Activated naive CD4-positive, alpha-beta T cell treated with anti-CD3 and anti-CD28 coated beads, Interleukin-2, amount 10 ng/mL, durations not matched to agents 7 days and 5 days (primary cell): Measurements from ENCODE around the gene SERPINB6.
"Not testable (repeated sequence)": the region's sequence is repeated elsewhere in the genome, so short reads cannot be mapped to it uniquely, and the experiment has no call there.

Experiments used
- CTCF ChIA-PET: fragments of 350-600 bp; sonication (Branson Sonifier 250); formaldehyde crosslinking; loops from one replicate; lab custom pipeline; 2021; ENCODE audit warnings: antibody characterized with exemption; lab: Charles Lee
- DNase-seq: peaks from one replicate; pipeline ENCODE4 v3.0.0-alpha.2; 2020
- H3K27ac Mint-ChIP-seq: one replicate; pipeline ENCODE4 v1.8.0; 2021; ENCODE audit warnings: mild to moderate bottlenecking, moderate library complexity, mixed read lengths
- H3K27me3 Mint-ChIP-seq: one replicate; pipeline ENCODE4 v1.8.0; 2021; ENCODE audit warnings: mild to moderate bottlenecking, mixed read lengths
- H3K36me3 Mint-ChIP-seq: one replicate; pipeline ENCODE4 v1.8.0; 2021; ENCODE audit warnings: mixed read lengths
- H3K4me1 Mint-ChIP-seq: one replicate; pipeline ENCODE4 v1.8.0; 2021; ENCODE audit warnings: mixed read lengths
- H3K4me3 Mint-ChIP-seq: one replicate; pipeline ENCODE4 v1.8.0; 2021; ENCODE audit warnings: mild to moderate bottlenecking, moderate library complexity, mixed read lengths
- H3K9me3 Mint-ChIP-seq: one replicate; pipeline ENCODE4 v1.8.0; 2021; ENCODE audit warnings: mixed read lengths

SERPINB6 gene

DNA sequence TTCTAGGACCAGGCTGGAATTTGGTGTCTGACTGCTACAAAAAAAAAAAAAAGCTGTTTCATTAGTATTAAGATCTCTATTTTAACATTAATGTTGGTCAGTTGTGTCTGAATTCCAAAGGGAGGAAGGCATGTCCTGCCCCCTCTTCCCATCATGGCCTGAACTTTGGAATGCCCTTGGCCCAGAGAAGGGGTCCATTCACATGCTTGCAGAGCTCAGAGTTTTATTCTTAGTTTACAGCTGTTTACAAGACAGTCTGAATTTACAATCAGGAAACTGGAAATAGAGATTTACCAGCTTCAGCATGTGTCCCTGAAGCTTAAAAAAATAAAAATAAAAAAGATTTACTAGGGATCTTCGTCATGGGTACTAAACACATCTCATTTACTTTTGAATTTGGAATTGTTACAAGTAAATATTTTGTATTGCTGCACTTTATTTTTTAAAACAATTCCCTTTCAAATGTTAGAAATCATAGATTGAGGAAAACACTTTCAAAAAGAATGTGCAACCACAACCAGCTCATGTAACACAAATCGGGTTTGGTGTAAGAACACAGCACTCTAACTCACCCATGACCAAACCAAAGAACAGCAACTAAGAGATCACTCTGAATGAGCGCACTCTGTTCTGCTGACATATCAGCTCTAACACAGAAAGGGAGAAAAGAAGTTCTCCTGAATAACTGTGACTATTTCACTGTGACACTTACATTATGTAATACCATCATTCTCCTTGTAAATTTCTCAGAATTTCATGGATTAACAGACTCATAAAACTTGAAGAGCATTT is 6.6 kb upstream of the SERPINB6 start:
- H3K36me3 Mint-ChIP-seq = no peaks in the 10 kb centered on the region
- CTCF ChIA-PET = interaction anchor here (1.2 kb wide), 1 partner anchor 9 kb away, joined by 4 read pairs; no protein-coding TSS in a partner anchor
- no peak for DNase-seq
- no peak overlapping the region for H3K4me3 Mint-ChIP-seq
- no peak overlapping the region for H3K27ac Mint-ChIP-seq
- H3K27me3 Mint-ChIP-seq = peaks cover 67% of the 10 kb centered on the region
- no peaks in the 10 kb centered on the region for H3K9me3 Mint-ChIP-seq
- H3K4me1 Mint-ChIP-seq = peaks cover under 1% of the 10 kb centered on the region

DNA sequence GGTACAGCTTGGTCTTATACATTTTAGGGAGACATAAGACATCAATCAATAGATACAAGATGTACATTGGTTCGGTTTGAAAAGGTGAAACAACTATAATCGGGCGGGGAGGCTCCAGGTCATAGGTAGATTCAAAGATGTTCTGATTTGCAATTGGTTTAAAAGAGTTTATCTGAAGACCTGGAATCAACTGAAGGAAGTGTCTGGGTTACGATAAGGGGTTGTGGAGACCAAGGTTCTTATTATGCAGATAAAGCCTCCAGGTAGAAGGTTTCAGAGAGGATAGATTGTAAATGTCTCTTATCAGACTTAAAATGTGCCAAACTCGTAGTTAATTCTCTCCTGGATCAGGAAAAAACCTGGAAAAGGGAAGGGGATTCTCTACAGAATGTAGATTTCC is 5.9 kb upstream of the SERPINB6 start:
- DNase-seq = no peak
- peaks cover 6% of the 10 kb centered on the region for H3K9me3 Mint-ChIP-seq
- H3K4me3 Mint-ChIP-seq = no peak overlapping the region
- CTCF ChIA-PET = interaction anchor here (1.2 to 1.8 kb wide), 2 partner anchors 10 to 23 kb away, joined by 4 read pairs; no protein-coding TSS in a partner anchor
- no peak overlapping the region for H3K27ac Mint-ChIP-seq
- peaks cover 5% of the 10 kb centered on the region for H3K36me3 Mint-ChIP-seq
- H3K27me3 Mint-ChIP-seq = peaks cover 63% of the 10 kb centered on the region
- peaks cover 8% of the 10 kb centered on the region for H3K4me1 Mint-ChIP-seq

DNA sequence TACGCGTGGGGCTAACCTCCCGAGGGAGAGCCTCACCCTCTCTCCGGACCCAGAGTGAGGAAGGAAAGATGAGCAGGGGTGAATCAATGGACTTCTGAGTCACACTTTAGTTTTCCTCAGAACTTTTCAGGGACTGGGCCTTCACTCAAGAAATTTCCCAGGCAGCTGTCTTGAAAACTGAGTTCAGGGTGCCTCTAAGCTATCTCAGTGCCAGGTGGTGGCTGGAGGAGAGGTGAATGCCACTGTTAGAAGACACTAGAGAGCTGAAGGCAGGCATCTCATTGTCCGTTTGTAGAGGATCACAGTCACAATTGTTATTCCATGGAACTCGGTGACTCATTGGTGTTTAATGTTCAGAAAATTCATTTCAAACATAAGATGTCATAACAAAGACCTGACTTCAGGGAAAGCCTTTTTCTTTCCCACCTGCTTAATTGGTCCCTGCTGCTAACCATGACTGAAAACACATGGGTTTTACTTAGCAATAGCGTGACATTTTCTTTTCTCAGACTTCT is 5.3 kb upstream of the SERPINB6 start:
- Mint-ChIP-seq H3K4me3 (no peak overlapping the region), H3K9me3 (peaks cover 6% of the 10 kb centered on the region), H3K36me3 (peaks cover 7% of the 10 kb centered on the region), H3K4me1 (peaks cover 14% of the 10 kb centered on the region), H3K27ac (no peak overlapping the region), H3K27me3 (peaks cover 62% of the 10 kb centered on the region)
- no peak for DNase-seq
- CTCF ChIA-PET = interaction anchor here (1.4 to 1.8 kb wide), 2 partner anchors 10 to 22 kb away, joined by 3 to 4 read pairs; no protein-coding TSS in a partner anchor

DNA sequence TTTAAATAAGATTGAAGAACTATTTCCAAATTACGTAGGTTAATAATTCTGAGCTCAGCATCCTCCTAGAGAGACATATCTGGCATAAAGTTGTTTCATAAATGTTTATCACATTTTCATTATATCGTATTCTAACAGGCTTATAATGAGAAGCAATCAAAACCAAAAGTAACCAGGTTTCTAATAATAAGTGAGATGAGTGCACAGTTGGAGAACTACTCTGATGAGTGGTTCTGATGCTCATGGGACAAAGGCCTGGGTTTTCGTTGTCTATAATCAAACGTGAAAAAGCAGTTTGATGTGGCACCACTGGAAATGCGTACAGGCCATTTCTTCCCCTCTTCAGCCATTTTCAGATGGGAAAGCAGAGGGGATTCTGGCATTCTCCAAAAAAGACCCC is 4.7 kb upstream of the SERPINB6 start:
- Mint-ChIP-seq H3K9me3 (peaks cover 6% of the 10 kb centered on the region), H3K27me3 (peaks cover 60% of the 10 kb centered on the region), H3K36me3 (peaks cover 8% of the 10 kb centered on the region), H3K4me3 (no peak overlapping the region), H3K4me1 (peaks cover 15% of the 10 kb centered on the region), H3K27ac (no peak overlapping the region)
- DNase-seq = no peak
- CTCF ChIA-PET = interaction anchor here (1.4 to 1.8 kb wide), 2 partner anchors 9 to 22 kb away, joined by 3 to 4 read pairs; no protein-coding TSS in a partner anchor

DNA sequence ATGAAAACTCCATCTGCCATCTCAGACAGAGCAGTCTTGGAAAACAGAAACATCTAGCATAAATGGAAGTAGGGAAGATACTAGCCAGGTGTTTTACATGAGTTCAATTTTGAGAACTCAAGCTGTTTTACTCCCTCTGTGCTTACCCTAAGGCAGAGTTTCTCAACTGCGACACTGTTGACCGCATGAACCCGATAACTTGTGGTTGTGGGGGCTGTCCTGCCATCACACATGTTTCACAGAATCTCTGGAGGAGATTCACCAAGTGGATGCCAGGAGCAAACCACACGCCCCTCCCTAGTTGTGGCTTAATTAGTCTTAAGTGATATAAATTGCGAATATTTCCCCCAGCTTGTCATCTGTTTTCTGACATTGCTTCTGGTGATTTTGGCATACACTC is 2.3 kb upstream of the SERPINB6 start:
- CTCF ChIA-PET = interaction anchor here (1.1 kb wide), 1 partner anchor 30 kb away, joined by 4 read pairs; no protein-coding TSS in a partner anchor
- Mint-ChIP-seq H3K9me3 (peaks cover 6% of the 10 kb centered on the region), H3K27ac (no peak overlapping the region), H3K36me3 (peaks cover 9% of the 10 kb centered on the region), H3K4me3 (no peak overlapping the region), H3K4me1 (peaks cover 21% of the 10 kb centered on the region), H3K27me3 (peaks cover 52% of the 10 kb centered on the region)
- DNase-seq = no peak

DNA sequence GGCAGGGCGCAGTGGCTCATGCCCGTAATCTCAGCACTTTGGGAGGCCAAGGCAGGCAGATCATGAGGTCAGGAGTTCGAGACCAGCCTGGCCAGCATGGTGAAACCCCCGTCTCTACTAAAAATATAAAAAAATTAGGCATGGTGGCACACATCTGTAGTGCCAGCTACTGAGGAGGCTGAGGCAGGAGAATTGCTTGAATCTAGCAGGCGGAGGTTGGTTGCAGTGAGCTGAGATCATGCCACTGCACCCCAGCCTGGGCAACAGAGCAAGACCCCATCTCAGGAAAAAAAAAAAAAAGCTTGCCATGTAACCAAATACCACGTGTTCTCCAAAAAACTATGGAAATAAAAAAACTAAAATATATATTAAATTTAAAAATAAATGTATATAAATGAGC is 1.8 kb upstream of the SERPINB6 start:
- H3K27ac Mint-ChIP-seq, H3K9me3 Mint-ChIP-seq: not testable (repeated sequence)
- CTCF ChIA-PET = interaction anchor here (1.1 kb wide), 1 partner anchor 30 kb away, joined by 4 read pairs; no protein-coding TSS in a partner anchor

DNA sequence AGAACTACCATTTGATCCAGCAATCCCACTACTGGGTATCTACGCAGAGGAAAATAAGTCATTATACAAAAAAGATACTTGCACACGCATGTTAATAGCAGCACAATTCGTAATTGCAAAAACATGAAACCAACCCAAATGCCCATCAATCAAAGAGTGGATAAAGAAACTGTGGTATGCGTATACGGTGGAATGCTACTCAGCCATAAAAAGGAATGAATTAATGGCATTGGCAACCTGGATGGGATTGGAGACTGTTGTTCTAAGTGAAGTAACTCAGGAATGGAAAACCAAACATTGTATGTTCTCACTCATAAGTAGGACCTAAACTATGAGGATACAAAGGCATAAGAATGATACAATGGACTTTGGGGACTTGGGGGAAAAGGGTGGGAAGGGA is 1.3 kb upstream of the SERPINB6 start:
- H3K27ac Mint-ChIP-seq, H3K9me3 Mint-ChIP-seq, H3K36me3 Mint-ChIP-seq, DNase-seq: not testable (repeated sequence)
- H3K4me1 Mint-ChIP-seq = peaks cover 21% of the 10 kb centered on the region
- CTCF ChIA-PET = interaction anchor here (0.6 to 1.1 kb wide), 3 partner anchors 15 to 237 kb away, joined by 3 to 4 read pairs (median 4); no protein-coding TSS in a partner anchor
- H3K4me3 Mint-ChIP-seq = peak overlapping the region; percentile 77
- peaks cover 52% of the 10 kb centered on the region for H3K27me3 Mint-ChIP-seq

More for the DNA sequence above, 1.8 kb upstream of the SERPINB6 start:
- not testable (repeated sequence) for H3K4me3 Mint-ChIP-seq, H3K36me3 Mint-ChIP-seq, DNase-seq
- peaks cover 21% of the 10 kb centered on the region for H3K4me1 Mint-ChIP-seq
- peaks cover 54% of the 10 kb centered on the region for H3K27me3 Mint-ChIP-seq

DNA sequence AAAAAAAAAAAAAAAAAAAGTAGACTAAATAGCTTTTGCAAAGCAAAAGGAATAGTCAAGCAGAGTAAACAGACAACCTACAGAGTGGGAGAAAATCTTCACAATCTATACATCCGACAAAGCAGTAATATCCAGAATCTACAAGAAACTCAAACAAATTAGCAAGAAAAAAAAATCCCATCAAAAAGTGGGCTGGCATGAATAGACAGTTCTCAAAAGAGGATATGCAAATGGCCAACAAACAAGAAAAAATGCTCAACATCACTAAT is 786 bp upstream of the SERPINB6 start:
- peaks cover 48% of the 10 kb centered on the region for H3K27me3 Mint-ChIP-seq
- peak overlapping the region; percentile 77 for H3K4me3 Mint-ChIP-seq
- CTCF ChIA-PET = interaction anchor here (0.6 to 1.0 kb wide), 2 partner anchors 15 to 238 kb away, joined by 3 to 4 read pairs; no protein-coding TSS in a partner anchor

DNA sequence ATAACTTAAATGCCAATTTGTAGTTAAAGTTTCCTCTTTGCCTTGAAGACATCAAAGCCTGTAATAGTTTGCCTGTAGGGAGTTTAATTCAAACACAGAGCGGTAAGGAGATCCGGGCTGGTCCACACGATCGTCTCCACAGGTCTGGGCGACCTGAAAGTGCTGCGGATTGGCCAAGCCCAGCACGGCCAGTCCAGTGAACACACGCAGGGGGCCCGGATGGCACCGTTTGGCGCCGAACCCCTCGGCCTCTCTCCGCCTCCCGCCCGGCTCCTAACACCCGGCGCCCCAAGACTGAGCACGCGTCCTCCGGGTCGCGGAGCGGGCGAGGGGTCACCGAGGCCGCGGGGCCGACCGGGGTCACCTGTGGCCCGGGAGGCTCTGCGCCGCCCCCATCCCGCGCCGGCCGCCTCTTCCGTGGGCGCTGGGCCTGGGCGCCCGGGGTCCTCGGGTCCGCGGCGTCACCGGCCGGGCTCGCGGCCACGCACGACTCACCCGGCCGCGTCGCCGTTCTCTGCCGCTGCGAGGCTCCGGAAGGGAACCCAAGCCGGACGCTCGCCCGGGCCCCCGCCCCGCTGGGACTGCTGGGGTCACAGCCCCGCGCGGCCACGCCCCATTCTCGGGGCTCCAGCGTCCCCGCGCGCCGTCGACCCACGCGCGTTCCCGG is 481 bp downstream of the SERPINB6 start:
- DNase-seq = peak; percentile 69
- Mint-ChIP-seq H3K9me3 (peaks cover 6% of the 10 kb centered on the region), H3K4me1 (peaks cover 21% of the 10 kb centered on the region), H3K27ac (peak overlapping the region; percentile 42), H3K36me3 (peaks cover 9% of the 10 kb centered on the region), H3K27me3 (peaks cover 45% of the 10 kb centered on the region), H3K4me3 (peak overlapping the region; percentile 82)
- CTCF ChIA-PET = no interaction called here

More for the DNA sequence above, 786 bp upstream of the SERPINB6 start:
- not testable (repeated sequence) for H3K9me3 Mint-ChIP-seq, DNase-seq, H3K36me3 Mint-ChIP-seq
- H3K4me1 Mint-ChIP-seq = peaks cover 21% of the 10 kb centered on the region
- H3K27ac Mint-ChIP-seq = peak overlapping the region; percentile 63

DNA sequence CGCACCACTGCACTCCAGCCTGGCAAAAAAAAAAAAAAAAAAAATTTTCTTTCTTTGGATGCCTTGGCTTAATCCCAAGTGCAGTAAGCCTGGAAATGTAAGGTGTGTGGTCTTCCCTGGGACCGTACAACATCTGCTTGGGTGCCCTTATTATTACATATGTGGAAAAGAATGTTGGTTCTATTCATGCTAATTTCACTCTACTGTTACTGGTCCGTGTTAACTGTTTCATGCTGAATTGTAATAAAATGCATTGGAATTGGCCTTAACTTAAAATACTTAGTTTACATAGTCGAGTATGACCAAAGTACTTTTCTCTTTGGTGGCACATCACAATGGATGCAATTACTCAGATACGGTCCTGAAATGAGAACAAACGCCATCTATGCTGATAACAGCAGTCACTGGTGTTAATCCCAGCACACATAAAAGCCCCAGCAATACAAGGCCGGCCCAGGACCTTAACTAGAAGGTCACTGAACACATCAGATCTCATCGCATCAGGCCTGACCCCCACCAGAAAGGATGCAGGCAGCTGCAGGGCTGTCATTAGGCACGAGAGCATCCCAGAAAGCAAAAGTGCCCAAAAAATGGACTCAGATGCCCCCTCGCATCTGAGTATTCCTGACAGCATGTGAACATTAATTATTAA is 1.2 kb downstream of the SERPINB6 start:
- CTCF ChIA-PET = no interaction called here
- Mint-ChIP-seq H3K4me3 (peak overlapping the region; percentile 82), H3K9me3 (peaks cover 6% of the 10 kb centered on the region), H3K4me1 (peaks cover 21% of the 10 kb centered on the region), H3K36me3 (peaks cover 9% of the 10 kb centered on the region), H3K27ac (peak overlapping the region; percentile 42), H3K27me3 (peaks cover 45% of the 10 kb centered on the region)
- no peak for DNase-seq

DNA sequence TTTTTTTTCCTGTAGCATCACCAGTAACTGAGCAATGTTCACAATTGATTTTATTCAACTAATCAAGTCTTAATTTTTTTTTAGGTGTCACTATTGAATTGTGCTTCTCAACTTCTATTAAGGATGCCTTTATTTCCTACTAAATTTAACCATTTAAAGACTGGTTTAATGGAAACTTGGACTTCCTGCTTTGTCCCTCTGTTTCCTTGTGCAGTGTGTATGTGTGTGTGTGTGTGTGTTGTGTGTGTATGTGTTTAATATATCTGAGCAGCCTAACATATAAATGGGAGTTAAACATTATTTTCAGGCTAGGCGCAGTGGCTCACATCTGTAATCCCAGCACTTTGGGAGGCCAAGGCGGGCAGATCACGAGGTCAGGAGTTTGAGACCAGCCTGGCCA is 1.8 kb downstream of the SERPINB6 start:
- H3K27me3 Mint-ChIP-seq = peaks cover 40% of the 10 kb centered on the region
- peaks cover 21% of the 10 kb centered on the region for H3K4me1 Mint-ChIP-seq
- H3K27ac Mint-ChIP-seq = no peak overlapping the region
- peaks cover 6% of the 10 kb centered on the region for H3K9me3 Mint-ChIP-seq
- CTCF ChIA-PET = no interaction called here
- H3K36me3 Mint-ChIP-seq = peaks cover 9% of the 10 kb centered on the region
- DNase-seq = no peak
- peak overlapping the region; percentile 8 for H3K4me3 Mint-ChIP-seq

DNA sequence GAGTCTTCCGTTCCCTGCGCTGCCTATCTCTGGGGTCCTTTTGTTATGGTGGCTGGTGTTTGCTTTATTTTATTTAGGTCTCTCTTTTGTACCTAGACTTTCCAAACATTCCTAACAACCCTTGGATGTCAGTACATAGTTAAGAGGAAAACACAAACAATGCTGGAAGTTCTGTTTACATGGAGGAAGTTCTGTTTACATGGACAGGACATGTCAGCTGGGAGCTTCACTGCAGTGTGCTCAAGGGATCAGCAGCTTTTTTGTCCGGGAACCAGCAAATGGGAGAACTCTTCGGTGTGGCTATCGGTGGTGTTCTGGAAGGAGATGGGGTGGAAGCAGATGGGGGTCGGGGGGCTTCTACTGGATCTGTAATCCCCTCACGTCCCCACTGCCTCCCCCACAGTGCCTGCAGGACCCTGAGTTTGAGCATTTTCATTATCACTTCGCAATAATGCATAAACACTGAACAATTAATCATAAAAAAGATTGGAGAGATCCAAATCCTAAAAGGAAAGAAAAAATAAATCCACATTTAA is 2.7 kb downstream of the SERPINB6 start:
- Mint-ChIP-seq H3K36me3 (peaks cover 9% of the 10 kb centered on the region), H3K4me3 (no peak overlapping the region), H3K27ac (no peak overlapping the region), H3K9me3 (peaks cover 6% of the 10 kb centered on the region), H3K4me1 (peaks cover 21% of the 10 kb centered on the region), H3K27me3 (peaks cover 35% of the 10 kb centered on the region)
- DNase-seq = no peak
- CTCF ChIA-PET = no interaction called here

DNA sequence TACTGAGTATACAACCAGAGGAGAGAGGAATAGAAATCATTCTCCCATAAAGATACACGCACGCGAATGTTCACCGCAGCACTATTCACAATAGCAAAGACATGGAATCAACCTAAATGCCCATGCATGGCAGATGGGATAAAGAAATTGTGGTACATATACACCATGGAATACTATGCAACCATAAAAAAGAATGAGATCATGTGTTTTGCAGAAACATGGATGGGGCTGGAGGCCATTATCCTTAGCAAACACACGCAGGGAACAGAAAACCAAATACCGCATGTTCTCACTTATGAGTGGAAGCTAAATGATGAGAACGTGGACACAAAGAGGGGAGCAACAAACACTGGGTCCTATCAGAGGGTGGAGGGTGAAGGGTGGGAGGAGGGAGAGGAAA is 3.4 kb downstream of the SERPINB6 start:
- Mint-ChIP-seq H3K27ac (no peak overlapping the region), H3K4me1 (peaks cover 20% of the 10 kb centered on the region), H3K27me3 (peaks cover 28% of the 10 kb centered on the region), H3K9me3 (peaks cover 5% of the 10 kb centered on the region), H3K4me3 (no peak overlapping the region), H3K36me3 (peaks cover 9% of the 10 kb centered on the region)
- CTCF ChIA-PET = no interaction called here
- no peak for DNase-seq
